ENCODE data around the gene CYGB. TPM values are rescaled to one million over a fixed set of nuclear protein-coding genes. Genes with fewer than 3 reads are reported as not detected.
A peak's percentile ranks its signal among the peaks of the same experiment; 100 is the strongest.

The CYGB gene
- total RNA-seq, 1 donor: 11.7 TPM

- DNase-seq (ENCODE audit: low read depth): peak; percentile 52
- H3K4me3 ChIP-seq (ENCODE audit: low read depth, low read length): no peak overlapping the region
- no peak for TF ChIP-seq CTCF (IDR thresholded peaks at IDR 0.05; ENCODE audit: insufficient read depth, low read depth, low read length)
These were observed 12.0 kb upstream of the CYGB start for GRCh38 chr17:76549539-76549938.

GRCh38 chr17:76549215-76549518, 11.7 kb upstream of the CYGB start:
- no peak for TF ChIP-seq CTCF (IDR thresholded peaks at IDR 0.05; ENCODE audit: insufficient read depth, low read depth, low read length)

GRCh38 chr17:76548378-76549214, 11.1 kb upstream of the CYGB start:
- DNase-seq (ENCODE audit: low read depth): no peak
- H3K4me3 ChIP-seq (ENCODE audit: low read depth, low read length): no peak overlapping the region
- TF ChIP-seq CTCF (IDR thresholded peaks at IDR 0.05; ENCODE audit: insufficient read depth, low read depth, low read length): no peak

More at GRCh38 chr17:76549215-76549518, 11.7 kb upstream of the CYGB start:
- no peak for DNase-seq (ENCODE audit: low read depth)
- no peak overlapping the region for H3K4me3 ChIP-seq (ENCODE audit: low read depth, low read length)

GRCh38 chr17:76547642-76548202, 10.2 kb upstream of the CYGB start:
- H3K4me3 ChIP-seq (ENCODE audit: low read depth, low read length): no peak overlapping the region
- TF ChIP-seq CTCF (IDR thresholded peaks at IDR 0.05; ENCODE audit: insufficient read depth, low read depth, low read length): no peak
- no peak for DNase-seq (ENCODE audit: low read depth)

GRCh38 chr17:76547183-76547641, 9.7 kb upstream of the CYGB start:
- TF ChIP-seq CTCF (IDR thresholded peaks at IDR 0.05; ENCODE audit: insufficient read depth, low read depth, low read length): peak; percentile 83
- H3K4me3 ChIP-seq (ENCODE audit: low read depth, low read length): no peak overlapping the region
- DNase-seq (ENCODE audit: low read depth): peak; percentile 87

GRCh38 chr17:76546556-76547182, 9.2 kb upstream of the CYGB start:
- peak; percentile 95 for DNase-seq (ENCODE audit: low read depth)
- TF ChIP-seq CTCF (IDR thresholded peaks at IDR 0.05; ENCODE audit: insufficient read depth, low read depth, low read length): no peak
- H3K4me3 ChIP-seq (ENCODE audit: low read depth, low read length): no peak overlapping the region

All from fibroblast of villous mesenchyme (primary cell).